CD4-positive, alpha-beta T cell treated with Interleukin-6 at 100 ng/mL for 8 hours (primary cell): ENCODE measurements around the gene CDH4.

Experiments
- DNase-seq: peaks from one replicate; pipeline ENCODE4 v3.0.0-alpha.2; 2020; ENCODE audit warnings: mixed read lengths, low spot score

Gene CDH4

DNA sequence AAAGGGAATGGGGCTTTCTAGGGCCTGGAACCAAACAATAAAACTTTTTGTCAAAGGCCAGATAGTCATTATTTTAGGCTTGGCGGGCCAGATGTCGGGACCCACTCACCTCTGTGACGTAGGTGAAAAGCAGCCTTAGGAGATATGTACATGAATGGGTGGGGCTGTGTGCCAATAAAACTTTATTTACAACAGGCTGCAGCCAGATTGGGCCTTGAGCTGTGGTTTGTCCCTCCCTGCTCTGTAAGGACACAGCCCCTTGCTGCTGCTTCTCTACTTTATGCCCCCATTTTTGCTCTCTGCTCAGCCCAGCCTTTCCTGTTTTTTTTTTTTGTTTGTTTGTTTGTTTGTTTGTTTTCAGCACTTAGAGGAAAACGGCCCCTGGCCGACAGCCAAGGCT is 32.7 kb downstream of the CDH4 start:
- DNase-seq = no peak

DNA sequence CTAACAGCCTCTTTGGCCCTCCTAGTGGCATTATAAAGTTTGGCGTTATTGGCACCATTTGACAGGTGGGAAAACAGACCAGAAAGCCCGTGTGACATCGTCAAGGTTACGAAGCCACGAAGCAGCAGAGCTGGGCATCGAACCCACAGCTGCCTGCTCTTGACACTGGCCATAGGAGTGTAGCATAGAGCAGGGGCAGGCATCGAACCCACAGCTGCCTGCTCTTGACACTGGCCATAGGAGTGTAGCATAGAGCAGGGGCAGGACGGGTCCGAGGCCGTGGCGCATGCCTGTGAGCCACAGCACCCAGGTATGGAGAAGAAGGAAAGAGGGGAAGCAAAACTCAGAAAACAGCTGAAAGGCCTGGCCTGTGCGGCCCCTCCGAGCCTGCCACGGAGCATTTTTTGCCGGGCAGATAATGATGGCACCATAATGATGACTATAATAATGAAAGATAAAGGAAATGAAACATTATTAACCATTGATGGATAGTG is 33.1 kb downstream of the CDH4 start:
- no peak for DNase-seq

- no peak for DNase-seq
Measured at GRCh38 chr20:61285691-61286090, 33.6 kb downstream of the CDH4 start.

DNA sequence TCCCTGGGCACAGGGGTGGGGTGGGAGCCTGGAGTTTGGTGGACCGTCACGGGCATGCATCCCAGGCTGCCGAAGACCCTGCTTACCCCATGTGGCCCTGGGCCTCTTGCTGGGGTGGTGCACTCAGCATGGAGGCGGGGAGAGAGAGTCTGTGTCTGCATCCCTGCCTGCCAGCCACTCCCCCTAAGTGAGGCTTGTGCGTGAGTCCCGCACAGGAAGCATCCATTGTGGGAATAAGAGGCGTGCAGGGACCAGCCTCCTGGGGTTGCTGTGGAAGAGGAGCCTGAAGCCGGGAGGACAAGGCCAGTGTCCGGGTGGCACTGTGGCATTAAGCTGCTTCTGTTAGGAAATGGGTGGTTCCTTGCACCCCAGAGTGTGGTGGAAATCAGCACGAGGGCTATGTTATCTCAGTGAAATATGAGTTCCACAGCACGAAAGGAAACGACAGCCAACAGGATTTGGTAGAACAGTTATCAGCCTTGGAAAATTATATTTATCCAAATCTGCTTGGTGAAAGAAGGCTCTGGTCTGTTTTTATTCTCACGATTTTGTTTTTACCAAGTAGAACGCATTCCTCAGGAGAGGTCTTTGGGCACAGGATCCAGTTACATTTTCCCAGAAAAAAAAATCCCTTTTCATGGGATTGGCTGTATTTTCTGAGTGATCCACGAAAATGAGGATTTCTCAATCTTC is 35.7 kb downstream of the CDH4 start:
- DNase-seq = no peak

DNA sequence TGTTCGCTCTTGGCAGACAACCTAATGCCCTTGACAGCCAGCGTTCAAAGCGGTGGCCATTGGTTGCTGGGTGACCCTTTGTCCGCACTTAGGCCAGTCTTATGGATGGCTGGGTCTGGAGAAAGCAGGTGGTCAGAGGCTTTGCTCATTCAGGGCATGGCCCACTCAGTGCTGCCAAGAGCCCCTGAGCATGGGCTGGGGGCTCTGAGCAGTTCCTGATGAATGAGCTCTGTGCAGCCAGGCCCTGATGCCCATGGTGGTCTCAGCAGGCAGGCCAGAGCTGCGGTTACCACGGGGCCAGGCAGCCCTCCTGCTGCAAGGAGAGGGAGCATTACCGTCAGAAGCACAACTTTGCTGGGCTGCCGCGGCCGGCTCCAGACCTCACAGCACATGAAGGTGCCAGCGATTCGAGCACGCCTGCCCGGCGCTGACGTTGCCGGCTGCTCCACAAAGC is 36.3 kb downstream of the CDH4 start:
- DNase-seq = no peak

DNA sequence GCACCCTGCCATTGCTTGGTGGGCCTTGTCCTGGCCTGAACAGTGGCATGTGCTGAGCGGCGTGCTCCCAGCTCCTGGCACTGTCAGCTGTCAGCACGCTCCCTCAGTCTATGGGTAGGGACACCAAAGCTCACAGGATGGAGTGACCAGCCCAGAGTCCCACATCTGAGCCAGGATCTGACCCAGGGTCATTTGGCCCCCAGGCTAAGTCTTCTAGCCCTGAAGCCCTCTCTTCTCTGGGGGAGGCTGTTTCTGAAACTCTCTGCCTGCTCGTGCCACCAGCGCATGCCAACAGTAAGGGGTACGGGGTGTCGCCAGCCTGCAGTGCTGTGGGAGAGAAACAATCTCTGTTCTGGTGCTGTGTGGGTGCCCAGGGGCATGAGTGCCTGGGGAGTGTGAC is 37.1 kb downstream of the CDH4 start:
- no peak for DNase-seq

GRCh38 chr20:61290721-61291120 is 38.7 kb downstream of the CDH4 start:
- no peak for DNase-seq

DNA sequence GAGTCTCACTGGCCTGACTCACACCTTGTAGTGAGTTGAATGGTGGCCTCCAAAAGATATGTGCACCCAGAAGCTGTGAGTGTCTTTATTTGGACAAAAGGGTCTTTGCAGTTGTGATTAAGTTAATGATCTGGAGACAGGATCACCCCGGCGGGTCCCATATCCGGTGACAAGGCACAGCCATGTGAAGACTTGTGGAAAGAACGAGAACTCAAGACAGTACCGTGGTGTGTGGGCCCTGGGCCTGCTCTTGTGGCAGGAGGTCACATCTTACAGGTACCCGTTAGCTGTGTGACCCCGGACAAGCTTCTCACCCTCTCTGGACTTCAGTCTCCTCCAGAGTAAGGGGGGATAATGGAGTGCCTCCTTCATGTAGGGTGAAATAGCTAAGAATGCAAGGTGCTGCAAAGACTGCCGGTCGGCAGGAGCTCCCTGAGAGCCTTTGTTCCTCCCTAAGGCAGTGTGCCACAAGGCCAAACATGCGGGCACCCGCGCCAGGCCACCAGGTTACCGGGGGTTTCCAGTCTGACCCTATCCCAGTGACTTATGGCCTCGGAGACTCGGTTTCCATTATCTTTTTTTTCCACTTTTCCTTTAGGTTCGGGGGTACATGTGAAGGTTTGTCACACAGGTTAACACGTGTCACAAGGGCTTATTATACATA is 39.2 kb downstream of the CDH4 start:
- DNase-seq = no peak

DNA sequence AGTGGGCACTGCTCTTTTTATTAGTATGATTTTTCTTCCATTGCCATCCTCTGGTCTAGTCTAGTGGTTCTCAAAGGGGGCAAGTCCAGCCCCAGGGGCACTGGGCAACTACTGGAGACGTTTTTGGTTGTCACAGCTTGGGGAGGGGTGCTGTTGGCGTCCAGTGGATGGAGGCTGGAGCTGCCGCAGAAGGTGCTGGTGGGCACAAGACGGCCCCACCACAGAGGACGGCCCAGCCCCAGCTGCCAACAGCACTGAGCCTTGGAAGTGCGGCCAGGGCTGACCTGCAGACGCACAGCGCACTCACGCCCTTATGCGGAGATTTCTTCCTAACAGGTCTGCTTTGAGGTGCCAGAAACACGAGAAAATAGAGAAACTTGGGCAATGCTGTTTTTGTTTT is 40.3 kb downstream of the CDH4 start:
- no peak for DNase-seq

GRCh38 chr20:61292821-61293612 is 41.0 kb downstream of the CDH4 start:
- no peak for DNase-seq

DNA sequence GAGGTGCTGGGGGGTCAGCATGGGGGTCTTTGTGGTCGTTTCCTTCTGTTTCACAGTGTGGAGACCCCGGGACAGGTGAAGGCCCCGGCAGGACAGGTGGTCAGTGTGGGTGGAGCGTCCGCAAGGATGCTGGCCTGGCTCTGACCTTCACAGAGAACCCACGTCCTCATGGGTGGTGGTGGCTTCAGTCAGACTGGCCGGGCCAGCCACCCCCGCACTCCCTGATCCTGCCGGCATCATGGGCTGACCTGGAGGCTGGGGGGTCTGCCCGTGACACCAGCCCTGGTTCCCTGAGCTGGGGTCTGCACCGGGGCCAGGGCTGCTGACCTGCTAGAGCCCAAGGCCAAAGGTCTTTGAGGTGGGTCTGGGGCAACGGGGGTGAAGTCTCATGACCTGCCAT is 41.9 kb downstream of the CDH4 start:
- no peak for DNase-seq

- no peak for DNase-seq
Measured at GRCh38 chr20:61295249-61295648, 43.2 kb downstream of the CDH4 start.

- DNase-seq = no peak
Measured at GRCh38 chr20:61295682-61296628, 43.9 kb downstream of the CDH4 start.

GRCh38 chr20:61296629-61297019 is 44.6 kb downstream of the CDH4 start:
- no peak for DNase-seq

- DNase-seq = no peak
Measured at GRCh38 chr20:61297491-61297890, 45.4 kb downstream of the CDH4 start.

DNA sequence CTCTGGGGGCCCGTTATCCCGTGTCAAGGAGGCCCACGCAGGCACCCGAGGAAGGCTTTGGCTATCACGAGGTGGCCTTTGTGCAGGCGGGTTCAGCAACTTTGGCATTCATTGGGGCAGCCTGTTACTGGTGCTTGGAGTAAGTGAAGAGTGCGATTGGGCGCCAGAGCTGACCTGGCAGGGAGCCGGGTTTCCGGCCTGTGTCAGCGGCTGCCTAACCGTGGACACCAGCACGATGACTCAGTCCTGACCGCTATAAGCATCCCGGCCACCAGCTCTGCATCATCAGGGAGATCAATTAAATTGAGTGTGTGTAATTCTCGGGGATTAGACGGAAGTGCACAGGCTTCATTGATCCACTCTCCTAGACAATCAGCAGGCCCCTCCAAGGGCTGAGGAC is 45.9 kb downstream of the CDH4 start:
- DNase-seq = no peak

- no peak for DNase-seq
Measured at GRCh38 chr20:61298661-61299060, 46.6 kb downstream of the CDH4 start.

DNA sequence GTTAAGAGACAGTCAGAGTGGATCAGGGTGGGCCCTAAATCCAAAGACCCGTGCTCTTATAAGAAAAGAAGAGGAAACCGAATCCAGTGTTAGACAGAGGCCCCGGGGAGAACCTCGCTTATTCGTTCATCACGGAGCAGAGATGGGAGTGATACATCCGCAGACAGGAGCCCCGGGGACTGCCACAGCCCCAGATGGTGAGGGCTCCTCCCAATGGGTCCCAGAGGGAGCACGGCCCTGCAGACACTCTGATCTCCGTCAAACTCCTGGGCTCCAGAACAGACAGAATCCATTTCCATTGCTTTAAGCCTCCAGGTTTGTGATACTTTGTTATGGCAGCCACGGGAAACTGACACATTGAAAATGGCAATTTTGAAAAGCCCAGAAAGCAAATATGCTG is 47.0 kb downstream of the CDH4 start:
- no peak for DNase-seq

DNA sequence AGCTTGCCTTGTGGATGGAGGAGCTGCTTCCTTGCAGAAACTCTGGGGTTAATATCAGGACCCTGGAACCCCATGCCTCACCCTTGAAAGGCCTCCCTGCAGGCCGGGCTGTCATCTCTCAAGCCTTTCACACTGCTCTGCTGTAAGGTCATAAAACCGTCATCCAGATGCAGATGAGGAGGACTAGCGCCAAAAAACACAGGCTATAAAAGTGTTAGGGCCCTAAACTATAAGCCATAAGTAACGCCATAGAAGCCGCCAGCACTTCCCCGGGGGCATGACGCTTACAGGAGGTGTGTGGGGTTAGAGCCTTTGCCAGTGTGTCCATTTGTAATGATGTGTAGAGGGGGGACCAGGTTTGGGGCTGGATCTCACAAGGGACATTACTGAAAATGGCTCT is 47.6 kb downstream of the CDH4 start:
- no peak for DNase-seq

DNA sequence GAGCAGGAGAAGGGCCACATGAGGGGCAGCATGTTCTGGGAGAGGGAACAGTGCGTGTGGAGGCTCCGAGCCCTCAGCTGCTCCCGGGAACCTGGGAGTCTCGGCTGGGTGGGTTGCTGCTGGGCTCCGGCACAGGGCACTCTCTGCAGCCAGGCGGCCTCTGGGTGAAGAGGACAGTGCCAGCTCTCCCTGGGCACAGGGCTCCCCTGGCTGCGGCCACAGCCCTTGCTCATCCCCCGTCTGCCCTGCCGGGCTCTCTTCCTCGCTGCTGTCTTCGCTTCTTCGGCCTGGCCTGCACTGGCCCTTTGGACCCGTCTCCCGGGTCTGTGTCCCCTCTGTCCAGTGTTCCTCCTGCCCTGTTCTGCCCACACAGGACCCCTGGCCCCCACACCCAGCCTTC is 48.2 kb downstream of the CDH4 start:
- DNase-seq = no peak

DNA sequence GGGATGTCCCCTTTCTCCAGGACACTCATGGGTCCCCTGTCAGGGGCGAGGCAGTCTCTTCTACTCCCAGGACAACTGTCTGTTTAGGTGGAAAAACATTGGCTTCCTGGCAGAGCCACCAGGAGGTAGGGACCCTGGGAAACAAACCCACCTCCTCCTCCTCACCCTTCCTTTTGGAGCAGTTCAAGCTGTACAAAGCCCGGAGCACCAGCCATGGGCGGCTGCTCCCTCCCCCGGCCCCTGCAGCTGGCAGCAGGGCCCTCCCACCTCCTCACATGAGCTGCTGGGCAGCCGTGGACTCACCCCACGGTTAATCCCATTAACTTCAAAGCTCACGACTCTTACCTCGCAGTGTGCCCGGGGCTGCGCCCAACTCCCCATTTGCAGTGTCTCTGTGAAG is 48.6 kb downstream of the CDH4 start:
- no peak for DNase-seq
